T-helper 9 cell (primary cell): ENCODE results near the gene SLC2A9.
"Not testable (repeated sequence)": the region's sequence is repeated elsewhere in the genome, so short reads cannot be mapped to it uniquely, and the experiment has no call there.

Experiments
- DNase-seq: peaks from one replicate; pipeline ENCODE4 v3.0.0-alpha.2; 2020

SLC2A9 gene

GRCh38 chr4:9923195-9923812 lies 98.0 kb downstream of the SLC2A9 start:
- no peak for DNase-seq

- no peak for DNase-seq
Observed at GRCh38 chr4:9921326-9921725, 100.0 kb downstream of the SLC2A9 start.

- DNase-seq, result no peak
Observed at GRCh38 chr4:9920029-9920428, 101.3 kb downstream of the SLC2A9 start.

DNA sequence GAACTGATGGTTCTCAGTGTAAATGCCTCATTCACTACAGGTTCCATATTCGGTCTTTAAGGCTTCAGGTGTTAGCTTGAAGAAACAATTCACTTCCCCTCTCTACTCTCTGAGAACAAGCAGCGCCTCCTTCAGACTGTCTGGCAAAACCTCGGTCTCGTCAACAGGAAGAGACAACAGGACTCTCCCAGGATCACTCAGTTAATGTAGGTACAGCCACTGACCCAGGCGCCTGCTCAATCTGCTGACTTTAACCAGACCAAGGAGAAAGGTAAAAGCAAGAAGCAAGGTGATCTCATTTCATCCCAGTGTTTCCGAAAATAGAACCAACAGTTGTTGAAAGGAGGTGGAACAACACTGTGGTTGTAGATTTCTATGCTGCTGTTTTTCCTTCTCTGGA lies 102.2 kb downstream of the SLC2A9 start:
- DNase-seq, result no peak

- DNase-seq, result no peak
Observed at GRCh38 chr4:9918484-9918883, 102.8 kb downstream of the SLC2A9 start.

DNA sequence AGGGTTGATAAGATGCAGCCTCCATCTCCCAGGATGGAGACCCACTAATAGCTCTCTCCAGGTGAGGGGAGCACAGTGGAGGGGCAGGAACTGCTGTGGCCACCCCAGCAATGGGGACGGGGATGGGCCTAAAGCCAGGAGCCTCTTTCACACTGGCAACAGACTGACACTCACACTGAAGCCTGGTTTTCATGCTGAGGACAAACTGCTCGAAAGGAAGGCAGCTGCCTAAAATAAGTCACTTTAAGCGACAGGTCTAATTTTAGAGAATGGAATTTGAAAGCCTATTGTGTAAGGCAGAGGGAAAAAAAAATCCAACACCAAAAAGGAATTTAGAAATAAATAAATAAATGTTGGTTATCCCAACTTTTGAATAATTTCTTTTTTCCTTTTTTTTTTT lies 104.4 kb downstream of the SLC2A9 start:
- no peak for DNase-seq

DNA sequence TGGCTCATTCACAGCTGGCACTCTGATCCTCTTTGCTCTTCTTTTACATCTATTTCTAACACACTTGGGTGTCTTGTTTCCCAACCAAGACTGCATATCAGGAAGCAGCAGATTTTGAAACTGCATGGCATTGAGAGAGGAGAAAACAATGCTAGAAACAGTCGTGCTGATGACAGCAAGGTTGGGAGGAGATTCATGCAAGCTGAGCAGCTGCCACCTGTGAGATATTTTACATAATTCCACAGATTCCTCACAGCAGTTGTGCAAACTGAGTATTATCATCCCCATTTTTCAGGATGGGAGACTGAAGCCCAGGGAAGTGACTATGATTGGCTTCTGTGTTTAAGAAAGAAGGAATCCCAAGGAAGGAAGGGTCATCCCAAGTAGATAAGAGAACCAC lies 105.0 kb downstream of the SLC2A9 start:
- DNase-seq, result no peak

DNA sequence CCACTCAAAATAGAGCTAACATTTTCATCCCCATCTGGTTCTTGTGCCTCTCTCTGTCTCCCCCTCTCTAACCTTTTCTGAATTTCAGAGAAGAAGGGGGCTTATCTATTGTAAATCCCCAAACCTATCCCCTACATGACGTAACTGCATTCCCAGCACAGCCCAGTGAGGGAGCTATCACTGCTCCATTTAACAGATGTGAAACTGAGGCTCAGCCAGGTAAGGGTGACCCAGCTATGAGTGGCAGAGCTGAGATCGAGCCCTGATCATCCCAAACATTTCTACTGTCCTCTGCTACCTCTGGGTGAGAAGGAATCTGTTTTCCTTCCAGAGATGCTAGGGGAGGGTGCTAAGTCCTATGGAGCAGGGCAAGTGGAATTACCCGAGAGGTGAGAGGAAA lies 107.5 kb downstream of the SLC2A9 start:
- DNase-seq, result no peak

DNA sequence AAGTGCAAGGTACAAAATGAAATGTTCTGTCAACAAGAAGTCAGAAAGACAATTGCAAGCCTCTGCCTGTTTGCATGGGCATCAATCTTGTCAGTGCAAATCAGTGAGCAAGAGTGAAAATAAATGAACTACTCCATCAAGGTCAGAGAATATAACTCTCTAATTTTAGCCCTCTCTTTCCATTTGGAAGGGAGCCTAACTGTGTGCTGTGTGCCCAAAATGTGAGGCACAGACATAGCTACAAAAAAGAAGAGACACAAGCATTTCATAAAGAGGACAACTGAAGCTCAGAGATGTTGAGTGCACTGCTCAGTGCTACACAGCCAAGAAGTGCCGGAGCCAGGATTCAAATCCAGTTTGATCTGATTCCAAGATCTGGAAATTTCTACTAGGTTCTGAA lies 114.3 kb downstream of the SLC2A9 start:
- no peak for DNase-seq

GRCh38 chr4:9904976-9905587 lies 116.2 kb downstream of the SLC2A9 start:
- DNase-seq, result no peak

DNA sequence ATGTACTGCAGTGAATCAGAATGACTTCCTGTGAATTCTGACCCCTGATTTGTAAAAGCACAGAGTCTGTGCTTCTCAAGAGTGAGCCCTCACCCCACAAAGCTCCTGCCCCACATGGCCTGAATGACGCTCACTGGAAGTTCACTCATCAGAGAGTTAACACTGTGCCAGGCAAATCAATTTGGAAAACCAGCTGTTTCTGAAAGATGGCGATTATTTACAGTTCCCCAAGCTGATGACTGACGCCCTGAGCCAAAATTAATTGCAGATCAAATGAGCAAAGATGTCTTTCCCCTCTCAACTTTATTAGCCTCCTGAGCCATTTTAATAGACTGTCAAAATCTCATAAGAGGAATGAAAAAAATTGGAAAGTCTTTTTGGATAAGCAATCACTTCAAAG lies 118.0 kb downstream of the SLC2A9 start:
- no peak for DNase-seq

GRCh38 chr4:9901257-9901656 lies 120.0 kb downstream of the SLC2A9 start:
- DNase-seq, result no peak

DNA sequence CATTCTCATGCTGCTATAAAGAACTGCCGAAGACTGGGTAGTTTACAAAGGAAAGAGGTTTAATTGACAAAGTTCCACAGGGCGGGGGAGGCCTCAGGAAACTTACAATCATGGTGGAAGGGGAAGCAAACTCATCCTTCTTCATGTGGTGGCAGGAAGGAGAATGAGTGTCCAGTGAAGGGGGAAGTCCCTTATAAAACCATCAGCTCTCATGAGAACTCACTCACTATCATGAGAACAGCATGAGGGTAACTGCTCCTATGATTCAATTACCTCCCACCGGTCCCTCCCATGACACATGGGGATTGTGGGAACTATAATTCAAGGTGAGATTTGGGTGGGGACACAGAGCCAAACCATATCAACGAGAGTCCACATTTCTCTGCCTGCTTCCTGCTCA lies 120.7 kb downstream of the SLC2A9 start:
- not testable (repeated sequence) for DNase-seq

GRCh38 chr4:9899306-9900055 lies 121.8 kb downstream of the SLC2A9 start:
- DNase-seq, result no peak

DNA sequence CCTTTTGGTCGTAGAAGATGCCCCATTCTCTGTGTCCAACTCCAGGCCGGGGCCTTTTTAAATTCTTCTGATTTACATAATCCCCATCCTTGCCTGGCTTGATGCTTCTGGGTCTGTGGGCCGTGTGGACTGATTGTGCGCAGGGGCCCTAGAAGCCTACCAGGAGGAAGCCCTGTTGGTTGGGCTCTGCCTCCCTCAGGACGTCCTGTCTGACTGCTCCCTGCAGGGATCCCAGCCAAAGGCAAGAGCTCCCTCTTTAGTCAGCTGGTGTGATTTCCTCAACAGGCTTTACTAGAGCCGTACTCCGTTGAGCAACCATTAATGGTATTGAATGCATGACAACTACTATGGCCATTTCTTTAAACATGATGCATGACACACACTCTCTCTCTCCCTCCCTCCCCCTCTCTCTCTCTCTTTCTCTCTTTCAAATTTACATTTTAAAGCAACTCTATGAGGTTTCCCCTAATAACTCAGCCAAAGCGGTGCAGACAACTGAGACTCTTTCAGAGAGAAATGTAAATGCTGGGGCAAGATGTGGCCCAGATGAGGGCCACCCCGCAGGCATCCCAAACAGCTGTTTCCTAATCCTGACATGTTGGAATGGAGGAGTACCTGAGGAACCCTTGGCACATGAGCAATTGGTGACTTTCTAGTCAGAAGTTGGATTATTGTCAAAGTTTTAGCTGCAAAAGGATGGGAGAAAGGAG lies 122.5 kb downstream of the SLC2A9 start:
- no peak for DNase-seq

DNA sequence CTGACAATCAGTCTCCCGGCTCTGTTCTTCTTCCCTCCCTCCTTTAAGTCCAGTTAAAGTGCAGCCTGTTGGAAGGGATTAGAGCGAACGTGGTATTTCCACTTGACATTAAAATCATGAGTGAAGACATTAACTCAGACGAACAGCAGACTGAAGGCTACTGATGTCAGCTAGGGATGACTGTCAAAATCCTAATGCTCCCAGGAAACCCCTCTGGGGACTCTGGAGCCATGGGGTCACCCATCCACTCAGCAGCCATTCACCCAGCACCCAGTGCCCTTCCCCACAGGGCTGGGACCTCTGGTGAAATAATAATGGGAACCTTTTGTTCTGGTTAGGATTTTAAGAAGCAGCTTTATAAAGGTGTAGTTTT lies 126.0 kb downstream of the SLC2A9 start:
- no peak for DNase-seq

DNA sequence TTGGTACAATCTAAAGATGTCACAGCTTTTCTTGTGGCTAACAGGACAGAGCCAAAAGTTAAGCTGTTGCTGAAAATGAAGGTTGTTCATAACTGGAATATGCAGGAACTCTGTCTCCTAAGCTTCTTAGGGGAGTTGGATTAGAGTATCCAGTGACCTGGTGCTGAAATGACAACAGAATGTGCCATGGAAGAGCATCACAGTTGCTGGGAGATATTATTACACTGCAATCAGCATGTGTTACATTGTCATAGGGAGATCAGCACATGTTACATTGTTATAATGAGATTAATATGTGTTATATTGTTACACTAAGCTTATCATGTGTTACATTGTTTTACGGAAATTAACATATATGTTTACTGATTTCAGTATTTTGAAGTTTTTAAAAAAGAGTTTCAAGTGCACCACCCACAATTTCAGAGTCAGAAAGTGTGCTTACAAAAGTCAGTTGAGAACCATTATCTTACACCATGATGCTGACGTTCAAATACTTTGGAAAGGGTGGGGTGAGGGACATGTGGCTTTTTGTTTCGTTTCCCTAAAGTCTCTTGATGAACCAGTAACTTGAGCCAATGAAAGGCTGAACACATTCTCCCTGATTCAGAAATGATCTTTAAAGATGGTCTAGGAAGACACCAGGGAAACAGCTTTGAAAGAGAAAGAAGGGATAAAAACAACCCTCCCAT lies 126.5 kb downstream of the SLC2A9 start:
- DNase-seq, result no peak

GRCh38 chr4:9893329-9894108 lies 127.8 kb downstream of the SLC2A9 start:
- DNase-seq, result no peak

DNA sequence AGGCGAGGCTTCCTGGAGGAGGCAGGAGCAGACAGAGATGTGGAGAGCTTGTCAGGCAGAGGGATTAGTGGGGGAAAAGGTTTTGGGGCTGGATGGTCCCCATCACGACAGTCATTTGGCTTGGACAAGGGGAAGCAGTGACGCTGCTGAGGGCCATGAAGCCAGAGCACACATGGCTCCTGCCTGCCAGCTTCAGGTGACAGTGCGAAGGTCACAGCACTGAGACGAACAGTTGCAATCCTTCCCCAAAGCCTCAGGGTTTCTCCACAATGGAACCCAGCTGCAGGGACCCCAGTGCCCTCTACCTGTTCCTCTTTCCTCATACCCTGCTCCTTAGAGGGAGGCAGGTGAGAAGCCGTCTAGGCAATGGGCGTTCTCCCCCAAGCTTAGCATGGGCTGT lies 129.6 kb downstream of the SLC2A9 start:
- DNase-seq, result no peak

GRCh38 chr4:9891056-9891455 lies 130.2 kb downstream of the SLC2A9 start:
- no peak for DNase-seq

- DNase-seq, result no peak
Observed at GRCh38 chr4:9889306-9889705, 132.0 kb downstream of the SLC2A9 start.

DNA sequence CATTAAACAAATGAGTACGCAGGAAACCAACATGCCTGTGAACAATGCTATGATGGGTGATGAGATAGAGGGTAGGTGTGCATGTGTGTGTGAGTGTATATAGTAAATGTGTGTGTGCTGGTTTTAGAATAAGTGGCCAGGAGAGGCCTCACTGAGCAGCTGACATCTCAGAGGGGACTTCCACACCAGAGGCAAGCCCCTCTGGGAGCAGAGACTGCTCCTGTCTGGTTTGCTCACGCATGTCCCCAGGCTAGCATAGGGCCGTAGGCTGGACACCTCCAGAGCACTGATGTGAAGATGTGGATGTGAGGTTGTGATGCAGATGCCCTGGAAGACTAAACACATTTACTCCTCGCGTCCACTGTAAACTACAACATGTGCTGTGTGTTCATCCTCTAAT lies 135.3 kb downstream of the SLC2A9 start:
- DNase-seq, result no peak
